NCI-H82 (cell line): ENCODE measurements around the gene SPAG8.

ENCODE experiments used
- DNase-seq: peaks from one replicate; lab custom pipeline; 2025; lab: John Stamatoyannopoulos, UW

Gene SPAG8

DNA sequence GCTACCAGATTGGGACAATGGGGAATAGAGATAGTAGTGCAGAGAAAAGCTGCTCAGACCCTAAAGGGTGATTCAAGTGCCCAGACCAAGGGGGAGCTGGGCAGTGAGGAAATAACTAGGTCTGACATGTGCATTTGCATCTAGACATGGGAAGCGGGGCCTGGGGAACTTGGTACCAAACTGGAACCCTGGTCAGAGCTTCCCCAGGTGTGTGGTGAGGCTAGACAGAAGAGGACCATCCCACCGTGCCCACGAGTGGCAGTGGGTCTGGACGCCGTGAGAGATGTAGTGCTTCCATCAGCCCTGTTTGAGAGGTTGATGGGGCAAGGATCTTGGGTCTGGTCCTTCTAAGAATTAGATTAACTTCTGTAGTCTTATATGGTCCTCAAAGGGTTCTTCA, 24.5 kb upstream of the SPAG8 start:
- no peak for DNase-seq

DNA sequence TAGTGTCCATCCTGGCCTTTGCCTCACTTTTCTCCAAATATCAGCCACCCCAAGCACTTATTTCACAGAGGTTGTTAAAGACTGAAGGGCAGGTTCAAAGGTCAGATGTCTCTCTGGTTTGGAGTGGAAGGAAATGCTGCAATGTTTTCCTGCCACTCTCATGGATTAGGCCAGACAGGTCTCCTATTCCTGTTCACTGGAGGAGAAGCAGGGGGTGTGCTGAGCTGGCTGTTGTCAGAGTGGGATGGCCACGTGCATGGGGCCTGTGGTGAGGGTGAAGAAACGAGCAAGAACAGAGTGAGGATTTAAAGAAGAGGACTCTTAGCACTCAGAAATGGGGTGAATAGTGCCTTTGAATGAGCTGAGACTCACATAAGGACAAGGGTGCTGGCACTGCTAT, 23.7 kb upstream of the SPAG8 start:
- DNase-seq, result no peak

DNA sequence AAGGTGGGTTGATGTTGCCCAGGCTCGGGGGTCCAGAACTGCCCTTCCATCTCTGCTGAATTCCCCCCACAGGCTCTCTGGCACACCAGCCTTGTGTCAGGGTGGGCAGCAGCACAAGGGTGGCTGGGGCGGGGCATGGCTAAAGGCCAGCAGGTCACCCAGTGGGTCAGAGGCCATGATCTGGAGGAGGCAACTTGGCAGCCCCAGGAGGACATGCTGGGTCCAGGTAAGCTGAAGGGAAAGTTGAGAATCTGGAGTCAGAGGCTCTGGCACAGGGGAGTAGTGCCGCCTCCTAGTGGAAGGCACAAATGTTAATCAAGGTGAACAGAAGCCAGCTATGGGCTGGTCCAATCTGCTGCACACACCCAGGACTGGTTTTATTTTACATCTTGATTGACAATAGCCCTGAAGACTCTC, 23.2 kb upstream of the SPAG8 start:
- DNase-seq, result peak; percentile 22

DNA sequence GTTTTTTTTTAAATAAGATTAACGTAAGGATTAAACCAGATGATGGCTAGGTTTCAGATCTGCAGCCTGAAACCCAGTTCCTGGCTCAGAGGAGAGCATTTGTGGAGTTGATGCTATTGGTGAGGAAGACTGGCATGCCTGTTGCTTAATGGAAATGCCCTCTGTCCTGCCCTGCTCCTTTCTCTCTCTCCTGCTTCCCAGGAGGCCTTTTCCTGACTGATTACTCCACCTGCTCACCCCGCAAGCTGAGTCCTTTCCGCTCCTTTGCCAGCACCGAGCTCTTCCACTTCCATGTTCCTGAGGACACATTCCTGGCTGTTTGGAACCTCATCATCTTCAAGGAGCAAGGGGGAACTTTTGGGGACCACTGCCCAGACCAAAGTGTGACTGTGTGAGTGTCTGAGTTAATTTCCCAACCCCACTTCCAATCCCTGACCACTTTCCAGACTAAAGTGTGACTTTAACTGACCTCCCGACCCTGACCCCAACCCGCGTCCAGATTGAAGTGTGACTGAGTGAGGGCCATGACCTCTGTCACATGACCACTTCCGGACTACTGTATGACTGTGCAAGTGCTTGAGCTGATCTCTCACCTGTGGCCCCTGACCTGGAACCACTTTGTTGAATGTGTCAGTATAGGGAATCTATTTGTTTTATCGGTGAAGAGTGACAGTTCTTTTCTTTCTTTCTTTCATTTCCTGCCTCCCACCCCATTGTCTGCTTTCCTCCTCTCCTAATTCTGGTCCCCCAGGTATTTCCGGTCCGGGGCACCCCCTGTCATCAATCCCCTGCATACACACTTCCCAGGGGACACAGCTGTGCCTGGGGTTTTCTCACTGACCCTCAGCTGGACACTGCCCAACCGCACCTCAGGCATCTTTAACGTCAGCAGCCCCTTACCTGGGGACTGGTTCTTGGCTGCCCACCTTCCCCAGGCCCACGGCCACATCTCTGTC, 22.5 kb upstream of the SPAG8 start:
- no peak for DNase-seq

DNA sequence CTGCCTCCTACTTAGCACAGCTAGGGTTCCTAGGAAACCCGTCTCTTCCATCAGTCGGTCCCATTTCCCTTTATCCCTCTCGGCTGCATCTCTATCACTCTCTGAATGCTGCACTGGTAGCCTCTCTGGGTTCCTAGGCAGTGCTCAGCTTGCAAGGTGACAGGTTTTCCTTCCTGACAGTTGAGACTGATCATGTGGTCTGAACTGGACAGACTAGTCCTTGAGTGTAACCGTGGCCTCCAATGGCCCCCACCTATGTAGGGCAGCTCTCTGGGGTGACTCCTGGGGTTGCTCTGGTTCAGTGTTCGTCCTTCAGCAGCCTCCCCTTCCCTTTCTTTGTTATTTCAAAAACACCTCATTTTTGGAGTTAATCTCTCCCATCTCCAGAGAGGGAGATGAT, 20.8 kb upstream of the SPAG8 start:
- no peak for DNase-seq

DNA sequence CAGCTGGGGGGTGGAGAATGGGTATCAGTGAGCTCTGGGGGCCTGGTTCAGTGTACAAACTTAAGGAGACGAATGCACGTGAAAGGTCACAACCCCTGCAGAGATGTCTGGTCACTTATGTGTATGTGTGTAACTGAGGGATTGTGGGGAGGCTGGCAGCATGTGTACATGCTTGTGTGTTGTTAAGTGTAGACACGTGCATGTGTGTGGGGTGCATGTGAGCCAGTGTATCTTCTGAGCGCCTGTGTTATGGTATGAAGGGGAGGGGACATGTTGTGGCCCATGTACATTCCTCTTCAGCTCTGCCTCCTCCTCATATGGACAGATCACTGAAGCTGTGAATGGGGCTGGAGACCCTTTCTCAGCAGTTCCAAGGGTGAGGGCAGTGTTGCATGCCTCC, 19.0 kb upstream of the SPAG8 start:
- DNase-seq, result no peak

DNA sequence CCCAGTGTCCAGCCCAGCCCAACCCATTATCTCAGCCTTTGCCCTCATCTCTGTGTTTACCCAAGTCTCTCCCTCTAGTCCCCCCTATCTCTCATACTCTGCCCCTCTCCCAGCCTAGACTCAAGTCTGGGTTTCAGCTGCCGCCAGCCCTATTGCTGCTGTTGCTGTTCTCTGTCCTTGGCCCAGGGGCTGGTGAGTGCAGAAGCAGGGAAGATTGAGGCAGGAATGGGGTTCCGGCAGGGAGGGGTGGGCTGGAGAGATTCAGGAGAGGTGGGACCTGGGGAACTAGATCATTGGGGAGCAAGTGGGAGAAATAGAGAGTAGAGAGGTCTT, 17.7 kb upstream of the SPAG8 start:
- peak; percentile 37 for DNase-seq

DNA sequence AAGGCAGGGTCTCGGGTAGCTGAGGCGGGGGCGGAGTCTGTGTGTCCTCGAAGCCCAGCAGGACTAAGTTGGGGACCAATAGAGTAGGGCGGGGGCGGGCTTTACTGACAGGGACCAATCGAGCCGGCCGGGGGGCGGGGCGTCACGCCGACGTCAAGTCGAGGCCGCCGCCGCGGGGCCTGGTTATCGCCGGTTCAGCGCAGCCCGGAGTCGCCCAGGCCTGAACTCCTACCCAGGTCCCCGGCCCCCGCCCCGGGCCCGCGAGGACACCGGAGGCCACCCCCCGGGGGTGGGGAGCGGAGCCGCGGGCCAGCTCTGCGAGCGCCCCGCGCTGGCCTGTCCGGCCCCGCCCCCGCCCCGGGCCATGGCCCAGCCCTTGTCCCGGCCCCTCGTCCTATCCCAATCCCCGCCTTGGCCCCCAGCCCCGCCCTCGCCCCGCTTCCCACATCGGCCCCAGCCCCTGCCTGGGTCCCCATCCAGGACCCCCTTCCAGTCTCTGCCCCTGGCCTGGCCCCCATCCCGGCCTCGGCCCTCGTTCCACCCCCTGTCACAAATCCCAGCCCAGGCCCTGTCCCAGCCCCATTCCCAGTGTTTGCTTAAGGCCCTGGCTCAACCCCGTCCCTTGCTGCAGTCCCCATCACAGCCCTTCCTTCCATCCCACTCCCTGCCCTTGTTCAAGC, 17.2 kb upstream of the SPAG8 start, which contains the start of gene TMEM8B:
Gene TMEM8B, plus strand, starts transcription at position 145 of the 680 bp plus-strand sequence. Its CDS starts 220 bp downstream, at position 365.
- DNase-seq, result peak; percentile 95

DNA sequence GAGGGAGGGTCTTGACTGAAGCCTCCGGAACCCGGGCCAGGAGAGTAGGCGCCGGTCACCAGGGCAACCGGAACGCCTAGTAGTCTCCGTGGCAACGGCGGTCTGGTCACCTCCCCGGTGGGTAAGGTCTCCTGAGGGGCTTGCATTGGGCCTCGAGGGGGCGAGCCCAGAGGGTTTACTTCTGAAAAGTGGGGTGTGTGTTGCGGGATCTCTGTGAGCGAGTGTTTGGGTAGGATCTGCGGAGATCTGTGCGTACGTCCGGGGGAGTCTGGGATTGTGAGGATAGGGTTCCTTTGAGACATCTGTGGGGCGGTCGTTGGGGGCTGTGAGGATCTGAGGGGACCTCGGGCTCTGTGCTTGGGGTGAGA, 16.6 kb upstream of the SPAG8 start, which contains the start of gene FAM221B:
Gene FAM221B, minus strand, starts transcription at position 17 of the 368 bp plus-strand sequence. CDS start 2,571 bp downstream, outside the sequence.
- DNase-seq, result peak; percentile 23

DNA sequence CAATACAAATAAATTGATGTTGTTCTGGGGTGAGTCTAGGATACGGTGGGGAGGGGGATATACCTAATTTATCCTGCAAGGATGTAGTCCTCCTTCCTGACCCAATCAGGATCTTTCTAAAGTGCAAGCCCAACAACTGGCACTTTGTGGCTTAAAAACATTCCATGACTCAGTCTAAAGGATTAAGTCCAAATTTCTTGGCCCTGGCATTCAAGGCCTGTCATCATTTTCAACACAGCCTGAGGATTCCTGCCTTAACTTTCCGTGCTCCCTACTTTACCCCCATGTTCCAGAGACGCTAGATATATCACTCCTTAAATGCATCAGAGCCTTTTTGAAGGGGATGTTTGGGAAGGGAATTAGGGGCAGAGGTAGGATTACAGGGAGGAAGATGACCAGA, 15.4 kb upstream of the SPAG8 start:
- DNase-seq, result no peak

DNA sequence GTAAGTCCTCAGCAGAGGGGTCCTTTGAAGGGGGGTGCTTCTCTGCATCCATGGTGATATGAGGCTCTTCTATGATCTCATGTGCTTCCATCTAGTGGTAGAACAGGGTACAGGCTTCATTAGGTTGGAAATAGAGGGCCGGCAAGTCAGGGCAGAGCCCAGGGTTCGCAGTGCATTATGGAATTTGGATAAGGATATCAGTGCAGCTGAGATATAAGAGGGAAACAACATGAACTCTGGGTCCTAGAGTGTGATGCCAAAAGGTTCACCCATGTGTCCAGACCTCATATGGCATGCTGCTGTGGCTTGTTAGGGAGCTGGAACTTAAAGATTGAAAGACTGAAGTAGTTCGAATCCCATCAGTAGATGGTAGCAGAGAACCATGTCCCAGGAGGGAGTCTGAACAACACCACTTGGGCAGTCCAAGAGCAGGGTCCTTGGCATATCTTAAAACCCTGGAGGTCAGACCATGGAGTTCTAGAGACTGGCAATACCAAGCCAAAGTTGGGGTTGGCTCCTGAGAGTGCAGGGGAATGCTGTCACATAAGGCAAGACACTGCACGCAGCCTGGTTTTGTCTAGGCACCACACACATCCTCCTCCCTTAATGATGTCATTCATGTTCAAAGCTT, 14.1 kb upstream of the SPAG8 start:
- peak; percentile 72 for DNase-seq

DNA sequence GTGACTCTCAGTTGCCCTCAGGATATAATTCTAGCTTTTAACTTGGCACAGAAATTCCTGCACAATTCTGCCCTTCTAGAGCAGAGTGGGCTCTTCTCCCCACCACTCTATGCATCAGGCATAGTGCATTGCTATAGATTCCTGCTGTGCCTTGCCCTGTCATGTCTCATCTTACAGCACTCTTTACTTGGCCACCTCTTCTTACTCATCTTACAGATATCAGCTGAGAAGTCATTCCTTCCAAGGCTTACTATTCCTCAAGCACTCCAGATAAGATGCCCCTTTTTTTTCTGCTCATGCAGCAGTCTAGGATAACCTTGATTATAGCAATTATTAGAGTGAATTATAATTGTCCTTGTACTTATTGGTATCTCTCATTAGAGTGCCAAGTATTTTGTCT, 10.9 kb upstream of the SPAG8 start:
- DNase-seq, result no peak

DNA sequence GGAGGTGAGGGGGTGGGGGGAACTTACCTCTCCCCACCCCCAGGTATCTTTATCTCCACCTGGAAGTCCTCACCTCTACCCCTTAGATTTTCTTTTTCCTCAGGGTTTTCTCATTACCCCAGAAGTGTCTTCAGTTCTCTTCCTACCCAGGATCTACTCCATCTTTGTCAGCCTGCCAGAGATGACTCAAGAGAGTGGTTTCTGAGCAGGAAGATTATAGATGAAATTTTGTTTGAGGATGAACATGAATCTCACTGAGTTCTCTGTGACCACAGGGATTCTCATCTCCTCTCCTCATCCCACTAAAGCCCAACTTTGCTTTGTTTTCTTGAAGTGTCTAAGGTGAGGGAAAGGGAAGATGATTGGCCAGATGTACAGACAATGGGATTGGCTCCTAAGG, 8.0 kb upstream of the SPAG8 start:
- no peak for DNase-seq

DNA sequence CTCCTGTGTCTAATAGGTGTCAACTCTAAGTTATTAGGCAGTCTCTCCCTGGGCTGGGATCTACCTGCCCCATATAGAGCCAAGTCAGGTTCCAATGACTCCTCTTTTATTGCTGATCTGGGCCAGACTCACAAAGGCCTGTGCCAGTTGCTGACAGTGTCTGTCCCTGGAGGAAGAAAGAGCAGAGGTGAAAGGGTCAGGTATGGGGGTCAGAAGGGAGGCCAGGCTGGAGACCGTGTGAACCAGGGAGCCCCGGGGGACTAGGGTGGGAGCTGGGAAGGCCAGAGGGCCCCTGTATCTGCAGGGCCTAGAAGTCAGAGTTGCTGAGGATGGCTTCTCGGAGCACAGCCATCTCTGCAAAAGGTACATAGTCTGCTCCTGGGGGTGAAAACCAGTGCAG, 6.3 kb upstream of the SPAG8 start:
- no peak for DNase-seq

DNA sequence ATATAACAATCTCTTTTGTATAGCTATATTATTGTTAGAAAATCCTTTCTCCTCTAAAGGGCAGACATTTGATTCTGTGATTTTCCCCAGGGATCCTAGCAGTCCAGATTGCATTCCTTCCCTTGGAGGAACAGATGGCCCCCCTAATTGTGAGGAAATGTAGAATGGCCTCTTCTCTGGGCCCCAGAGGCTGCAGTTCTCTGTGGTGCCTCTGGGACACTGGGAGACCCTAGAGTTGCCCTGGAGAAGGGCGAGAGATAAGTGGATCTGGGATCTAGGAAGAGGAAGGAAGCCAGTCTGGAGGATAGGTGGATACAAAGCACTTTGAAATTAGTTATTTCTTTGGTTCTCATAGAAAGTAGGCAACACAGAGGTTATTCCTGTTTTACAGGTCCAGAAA, 4.6 kb upstream of the SPAG8 start:
- peak; percentile 87 for DNase-seq

DNA sequence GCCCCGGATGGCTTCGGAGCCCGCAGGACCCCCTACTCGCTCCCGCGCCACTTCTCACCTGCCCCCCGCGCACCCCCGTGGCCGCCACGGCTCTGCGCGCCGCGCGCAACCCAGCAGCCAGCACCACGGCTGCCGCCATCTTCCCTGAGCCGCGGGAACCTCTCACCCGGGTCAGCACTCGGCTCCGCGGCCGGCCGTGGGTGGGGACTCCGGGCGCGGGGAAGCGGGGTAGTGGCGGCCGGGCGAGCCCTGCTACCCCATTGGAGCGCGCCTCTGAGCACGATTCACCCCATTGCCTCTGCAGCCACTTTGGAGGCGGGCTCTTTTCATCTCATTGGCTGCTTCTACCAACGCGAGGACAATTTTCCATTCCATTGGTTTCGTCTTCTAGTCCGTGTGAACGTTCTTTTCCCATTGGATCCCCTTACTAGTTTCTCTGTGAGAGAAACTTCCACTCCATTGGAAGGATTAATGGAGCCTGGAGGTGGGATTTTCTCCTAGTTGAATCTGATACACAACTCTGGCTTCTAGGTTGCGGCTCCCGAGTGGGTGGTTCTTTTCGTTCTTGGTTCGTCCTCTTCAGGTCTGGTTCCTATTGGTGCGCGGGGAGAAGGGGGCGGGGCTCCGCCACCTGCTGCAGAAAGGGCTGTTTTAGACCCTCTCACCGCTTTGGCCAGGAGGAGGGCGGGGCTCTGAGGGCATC, 2.9 kb upstream of the SPAG8 start, which contains the start of gene HINT2:
Gene HINT2, minus strand, starts transcription at position 202 of the 703 bp plus-strand sequence. Its CDS starts 63 bp downstream, at position 139.
- DNase-seq, result peak; percentile 99

DNA sequence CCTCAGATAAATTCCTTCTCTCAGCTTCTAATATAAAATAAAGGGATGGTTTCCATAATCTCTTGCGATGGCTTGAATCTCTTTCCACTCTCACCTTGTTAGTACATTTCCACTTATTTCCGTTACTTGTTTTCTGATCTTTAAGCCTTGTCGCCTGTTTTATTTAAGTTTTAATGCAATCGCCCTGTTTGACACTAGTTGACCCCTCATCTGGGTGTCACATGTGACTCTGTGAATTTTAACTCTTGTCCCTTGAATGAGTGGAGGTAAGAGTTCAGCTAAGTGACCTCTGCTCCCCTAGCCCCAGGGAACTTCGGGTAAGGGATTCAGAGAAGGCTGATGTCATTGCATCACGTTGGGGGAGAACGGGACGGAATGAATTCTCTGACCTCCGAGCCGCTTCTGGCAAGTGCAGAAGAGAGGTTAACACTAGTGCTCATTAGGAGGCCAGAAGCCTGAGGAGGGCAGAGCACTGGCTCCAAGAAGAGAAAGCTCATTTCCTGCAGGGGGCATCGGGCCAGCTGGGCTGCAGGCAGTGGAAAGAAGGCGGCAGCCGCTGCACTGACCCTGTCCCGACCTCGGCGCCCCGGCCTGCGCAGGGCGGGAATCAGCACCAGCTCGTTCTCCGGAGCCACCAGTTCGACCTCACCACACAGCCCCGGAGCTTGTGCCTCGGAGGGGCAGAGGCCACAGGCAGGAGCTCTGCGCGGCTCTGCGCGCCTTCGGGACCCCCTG, 2.2 kb upstream of the SPAG8 start:
- DNase-seq, result peak; percentile 67

DNA sequence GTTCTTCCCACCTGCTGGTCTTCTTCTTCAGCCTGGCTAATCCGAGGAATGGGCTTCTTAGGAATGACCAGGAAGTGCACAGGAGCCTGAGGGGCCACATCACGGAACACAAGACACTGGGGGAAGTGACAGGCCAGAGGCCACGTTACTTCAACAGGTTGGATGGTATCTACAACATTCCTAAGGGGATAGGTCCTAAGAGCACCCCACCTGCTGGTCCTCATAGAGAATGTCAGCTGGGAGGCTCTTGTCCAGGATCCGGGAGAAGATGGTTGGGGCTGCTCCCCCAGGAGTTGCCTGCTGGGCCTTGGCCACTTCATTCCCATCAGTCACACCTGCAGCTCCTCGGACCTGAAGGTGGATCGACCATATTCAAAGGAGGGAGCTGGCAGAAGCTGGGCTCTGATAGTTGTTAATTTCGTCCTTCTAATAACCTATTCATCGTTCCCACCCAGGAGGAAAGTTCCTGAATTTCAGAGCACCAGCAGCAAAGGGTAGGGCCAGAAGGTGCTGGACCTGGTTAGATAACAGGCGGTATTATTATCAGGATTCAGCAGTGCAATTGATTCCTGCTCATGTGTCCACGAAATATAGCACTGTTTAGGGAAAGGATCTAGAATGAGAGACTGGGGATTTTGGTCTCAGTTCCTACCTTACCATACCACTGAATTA, 1.5 kb upstream of the SPAG8 start:
- peak; percentile 51 for DNase-seq

DNA sequence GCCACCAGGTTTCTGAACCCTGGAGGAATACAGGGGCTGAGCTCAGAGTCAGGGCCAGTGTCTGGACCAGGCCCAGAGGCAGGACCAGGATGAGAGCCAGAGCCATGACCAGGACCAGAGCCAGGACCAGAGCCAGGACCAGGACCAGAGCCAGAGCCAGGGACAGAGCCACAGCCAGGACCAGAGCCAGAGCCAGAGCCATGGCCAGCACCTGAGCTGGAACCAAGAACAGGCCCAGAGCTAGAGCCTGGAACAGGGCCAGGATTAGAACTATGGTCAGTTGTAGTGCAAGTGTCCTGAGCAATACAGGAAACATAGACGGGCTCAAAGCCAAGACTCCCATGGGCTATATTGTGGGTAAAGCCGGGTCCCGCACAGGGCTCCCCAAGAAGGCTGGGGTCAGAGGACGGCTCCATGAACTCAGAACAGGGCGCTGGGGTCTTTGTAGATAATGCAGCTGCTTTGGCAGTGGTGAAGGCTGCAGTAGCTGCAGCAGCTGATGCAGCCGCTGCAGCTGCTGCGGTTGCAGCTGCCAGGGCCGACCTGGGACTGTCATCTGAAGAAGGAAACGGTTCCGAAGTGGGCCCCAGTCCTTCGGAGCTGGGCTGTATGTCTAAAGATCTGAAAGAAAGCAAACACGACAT, 559 bp downstream of the SPAG8 start:
- no peak for DNase-seq

DNA sequence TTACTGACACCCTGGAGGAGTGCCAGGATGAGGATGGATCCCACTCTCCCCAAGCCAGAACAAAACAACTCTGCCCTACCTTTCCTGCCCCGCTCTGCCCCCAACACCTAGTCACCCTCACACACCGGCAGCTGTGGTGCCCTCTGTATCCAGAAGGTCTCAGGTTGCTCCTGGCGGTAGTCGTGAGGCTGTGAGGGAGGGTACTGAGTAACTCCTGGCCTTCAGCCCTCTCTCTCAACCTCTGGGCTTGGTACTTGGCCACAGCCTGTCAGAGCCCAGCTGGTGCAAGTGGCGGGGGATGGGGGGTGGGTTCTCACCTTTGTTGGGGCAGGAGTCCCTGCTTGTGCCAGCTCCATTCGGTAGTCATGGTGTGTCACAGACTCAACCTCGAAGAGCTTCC, 1.9 kb downstream of the SPAG8 start:
- DNase-seq, result no peak
